Measurements from ENCODE around the gene KLHL3. TPM values are rescaled to one million over a fixed set of nuclear protein-coding genes. Genes with fewer than 3 reads are reported as not detected.

Gene KLHL3
- total and polyA plus RNA-seq, 9 of the 15 experiments (the other 6 are each of a cell fraction or from before 2014, with no cell fraction given), result under 0.01 to 1.5 (median 0.22) TPM

- TF ChIP-seq SP2 (IDR thresholded peaks at IDR 0.05; ENCODE audit: extremely low read depth, low read depth, low read length, poor library complexity, severe bottlenecking), result peak; percentile 43
- no peak for TF ChIP-seq ZNF324 (CRISPR knock-in tag; IDR thresholded peaks at IDR 0.05)
- TF ChIP-seq ARHGAP35 (IDR thresholded peaks at IDR 0.05; ENCODE audit: partially characterized antibody), result no peak
- TF ChIP-seq SMAD3 (CRISPR knock-in tag; conservative IDR thresholded peaks at IDR 0.05), result no peak
- no peak for TF ChIP-seq TCFL5 (CRISPR knock-in tag; conservative IDR thresholded peaks at IDR 0.05)
- no peak for TF ChIP-seq ZNF280B (CRISPR knock-in tag; IDR thresholded peaks at IDR 0.05)
- no peak for TF ChIP-seq BCLAF1 (IDR thresholded peaks at IDR 0.05; ENCODE audit: borderline replicate concordance in 1 of 2, control insufficient read depth in 1 of 2, low read depth in 2 of 2, low read length in 1 of 2)
- no peak for TF ChIP-seq ZNF41 (CRISPR knock-in tag; conservative IDR thresholded peaks at IDR 0.05)
- TF ChIP-seq ZNF124 (CRISPR knock-in tag; IDR thresholded peaks at IDR 0.05), result no peak
- no peak for TF ChIP-seq ZNF274 (IDR thresholded peaks at IDR 0.05; ENCODE audit: borderline replicate concordance, low read depth, low read length)
- TF ChIP-seq ZNF408 (CRISPR knock-in tag; IDR thresholded peaks at IDR 0.05; ENCODE audit: low read depth), result no peak
- TF ChIP-seq RBM15 (IDR thresholded peaks at IDR 0.05; ENCODE audit: insufficient read depth, low read length), result no peak
- no peak for TF ChIP-seq NCOA2 (IDR thresholded peaks at IDR 0.05; ENCODE audit: partially characterized antibody in 2 of 2)
- no peak for TF ChIP-seq ZNF277 (CRISPR knock-in tag; IDR thresholded peaks at IDR 0.05; ENCODE audit: borderline replicate concordance)
- TF ChIP-seq MBD1 (CRISPR knock-in tag; IDR thresholded peaks at IDR 0.05), result no peak
- TF ChIP-seq SUPT5H (IDR thresholded peaks at IDR 0.05), result peak; percentile 98
- peak; percentile 69 for TF ChIP-seq ARID1B (IDR thresholded peaks at IDR 0.05)
- peak; percentile 73; the same call in 1 of the 2 replicates for TF ChIP-seq CBFB (CRISPR knock-in tag; IDR thresholded peaks at IDR 0.05)
- TF ChIP-seq ETS2 (tag; IDR thresholded peaks at IDR 0.05; ENCODE audit: borderline replicate concordance, poor library complexity, severe bottlenecking), result no peak
- no peak for TF ChIP-seq ZNF584 (CRISPR knock-in tag; IDR thresholded peaks at IDR 0.05; ENCODE audit: low read depth)
Observed at GRCh38 chr5:137754188-137754960, 18.5 kb upstream of the KLHL3 start, which contains the start of gene HNRNPA0 (continued).
